GM21717 (cell line): ENCODE data around the gene IQGAP2.
A peak's percentile ranks its signal among the peaks of the same experiment; 100 is the strongest.
"Not testable (repeated sequence)": the region's sequence is repeated elsewhere in the genome, so short reads cannot be mapped to it uniquely, and the experiment has no call there.

Experiments used
- ATAC-seq: cut with Tn5 transposase; IDR thresholded peaks from one replicate; pipeline ENCODE4 v1.9.1; 2021; ENCODE audit warnings: mild to moderate bottlenecking, moderate library complexity; ENCODE audit not compliant: unreplicated experiment

IQGAP2 gene

GRCh38 chr5:76532973-76533372, 129.9 kb downstream of the IQGAP2 start:
- ATAC-seq = no peak

- ATAC-seq = no peak
Measured at GRCh38 chr5:76535577-76535976, 132.5 kb downstream of the IQGAP2 start.

DNA sequence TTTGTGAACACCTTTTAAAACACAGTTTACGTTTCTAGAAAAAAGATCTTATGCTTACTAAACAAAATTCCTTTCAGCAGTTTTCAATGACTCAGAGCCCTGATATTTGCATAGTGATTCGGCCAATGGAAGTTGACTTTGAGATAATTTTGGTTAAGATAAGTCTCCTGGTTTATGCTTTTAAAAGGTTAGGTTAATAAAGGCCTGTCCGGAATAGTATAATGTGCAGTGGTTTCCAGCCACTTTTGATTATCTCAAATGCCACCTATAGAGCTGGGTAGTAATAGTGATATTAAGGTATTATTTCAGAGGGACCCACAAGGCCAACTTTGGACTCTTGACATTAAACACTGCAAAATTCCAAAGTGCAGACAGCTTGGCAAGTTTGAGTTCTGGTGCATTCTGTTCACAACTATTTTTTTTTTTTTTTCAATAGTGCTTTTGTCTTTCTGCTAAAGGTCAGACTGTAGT, 134.0 kb downstream of the IQGAP2 start:
- ATAC-seq = no peak

DNA sequence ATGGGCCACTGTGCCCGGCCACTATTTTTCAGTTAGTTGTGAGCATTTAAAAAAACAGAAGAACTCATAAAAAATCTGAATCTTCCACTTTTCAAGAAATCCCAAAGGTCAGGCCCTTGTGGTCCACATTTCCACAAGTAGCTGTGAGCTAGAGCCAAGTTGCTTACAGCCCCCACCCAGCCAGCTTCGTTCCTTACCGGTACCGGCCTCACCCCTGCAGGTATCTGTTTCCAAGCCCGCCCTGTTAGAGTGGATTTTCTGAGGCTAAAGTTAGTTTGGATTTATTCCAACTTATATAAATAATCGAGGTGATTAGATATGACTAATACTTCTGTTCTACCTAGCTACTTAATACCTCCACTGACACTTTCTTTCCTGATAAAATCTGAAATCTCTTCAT, 139.2 kb downstream of the IQGAP2 start:
- ATAC-seq = no peak

- ATAC-seq = no peak
Measured at GRCh38 chr5:76542887-76543690, 140.0 kb downstream of the IQGAP2 start.

GRCh38 chr5:76544268-76544926, 141.3 kb downstream of the IQGAP2 start:
- no peak for ATAC-seq

- no peak for ATAC-seq
Measured at GRCh38 chr5:76545184-76545583, 142.1 kb downstream of the IQGAP2 start.

DNA sequence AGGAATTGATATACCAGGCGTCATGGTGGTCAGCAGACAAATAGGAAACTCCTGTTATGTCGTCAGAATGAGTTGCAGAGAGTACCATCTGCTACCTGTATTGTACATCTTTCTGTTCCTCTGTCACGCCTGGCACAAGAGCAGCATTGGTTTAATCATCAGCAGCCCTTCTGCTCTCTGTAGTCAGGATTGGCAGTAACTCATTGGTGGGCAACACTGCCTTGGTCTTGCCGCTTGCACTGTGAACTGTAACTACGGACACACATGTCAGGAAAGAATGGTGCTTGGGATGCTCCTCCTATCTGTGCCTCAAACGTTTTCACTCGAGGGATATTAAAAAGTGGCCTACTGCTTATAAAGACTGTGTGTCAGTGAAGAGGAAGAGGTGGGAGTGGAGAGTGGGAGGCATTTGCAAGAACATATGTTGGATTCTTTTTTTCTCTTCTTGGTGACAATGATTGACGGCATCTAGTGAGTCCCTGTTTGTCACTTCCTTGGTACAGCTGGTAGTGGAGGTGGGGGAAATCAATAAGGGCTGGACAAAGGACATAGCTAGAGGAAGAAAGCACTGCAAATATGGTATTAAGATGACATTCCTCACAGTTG, 143.5 kb downstream of the IQGAP2 start:
- no peak for ATAC-seq

GRCh38 chr5:76547242-76547890, 144.3 kb downstream of the IQGAP2 start:
- peak; percentile 72 for ATAC-seq

DNA sequence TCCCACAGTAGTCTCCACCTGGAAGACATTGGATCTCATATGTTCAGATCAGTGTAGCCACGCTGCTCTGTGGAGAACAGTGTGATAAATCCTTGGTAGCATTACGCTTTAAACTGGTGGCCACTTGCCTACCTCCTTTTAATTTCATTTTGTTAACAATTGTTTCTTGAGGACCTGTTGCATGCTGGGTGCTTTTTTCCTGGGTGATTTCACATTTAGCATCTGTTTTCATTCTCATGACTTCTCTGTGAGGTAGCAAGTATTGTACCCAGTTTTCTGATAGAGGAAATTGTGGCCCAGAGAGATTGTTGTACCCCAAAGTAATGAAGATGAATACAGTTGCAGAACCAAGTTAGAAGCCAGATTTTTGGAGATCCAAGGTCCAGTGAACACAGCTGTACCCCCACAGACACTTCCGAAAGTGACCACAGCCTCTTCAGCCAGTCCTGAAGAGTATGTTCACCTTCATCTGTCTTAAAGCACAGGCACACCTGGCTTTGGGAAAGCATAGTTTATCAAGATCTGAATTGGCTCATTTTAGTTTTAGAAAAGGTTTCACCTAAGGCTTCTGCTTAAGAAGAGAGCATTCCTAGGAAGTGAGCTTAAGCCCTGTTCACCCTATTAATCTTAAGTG, 144.9 kb downstream of the IQGAP2 start:
- no peak for ATAC-seq

DNA sequence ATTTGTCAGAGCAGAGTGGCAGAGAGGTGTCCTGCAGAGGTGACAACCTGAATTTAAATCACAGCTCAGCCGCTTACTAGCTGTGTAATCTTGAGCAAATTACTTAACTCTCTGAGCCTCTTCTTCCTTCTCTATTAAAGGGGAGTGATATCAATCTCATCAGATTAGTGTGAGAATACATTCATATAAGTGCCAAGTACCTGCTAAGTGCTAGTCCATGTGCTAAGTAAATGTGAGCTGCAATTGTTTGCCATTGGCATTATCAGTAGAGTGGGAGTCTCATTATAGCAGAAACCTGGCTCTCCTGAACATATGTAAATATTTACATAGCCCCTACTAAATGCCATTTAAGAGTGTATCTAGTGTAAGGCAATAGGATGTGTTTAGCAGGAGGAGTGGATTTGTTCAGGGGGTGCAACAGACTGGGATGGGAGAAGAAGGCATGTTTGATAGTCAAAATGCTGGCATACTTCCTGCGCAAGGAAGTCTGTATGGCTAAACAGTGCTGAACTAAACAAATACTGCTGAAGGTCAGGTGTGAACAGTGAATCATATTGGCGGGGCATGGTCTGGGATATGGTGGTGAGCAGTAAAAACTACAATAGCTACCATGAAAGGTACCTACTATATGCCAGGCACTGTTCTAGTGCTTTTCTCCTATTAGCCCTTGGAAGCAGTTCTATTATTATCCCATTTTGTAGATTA, 145.6 kb downstream of the IQGAP2 start:
- no peak for ATAC-seq

- not testable (repeated sequence) for ATAC-seq
Measured at GRCh38 chr5:76550881-76551280, 147.8 kb downstream of the IQGAP2 start.

DNA sequence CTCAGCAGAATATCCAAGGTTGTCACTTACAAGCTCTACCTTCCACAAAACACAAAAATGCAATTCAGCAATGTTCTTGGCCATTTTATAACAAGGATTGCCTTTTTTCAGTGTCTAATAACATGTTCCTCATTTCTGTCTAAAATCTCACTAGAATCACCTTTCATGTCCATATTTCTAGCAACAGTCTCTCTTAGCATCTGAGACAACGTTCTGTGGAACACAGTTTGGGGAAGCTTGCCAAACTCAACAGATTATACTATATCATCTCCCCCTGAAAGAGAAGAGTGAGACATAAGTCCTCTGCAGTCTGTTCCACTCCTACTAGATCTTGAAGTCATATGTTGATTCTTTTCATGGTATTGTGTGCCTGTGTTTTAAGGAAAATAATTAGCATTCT, 149.5 kb downstream of the IQGAP2 start:
- no peak for ATAC-seq

GRCh38 chr5:76553251-76553650, 150.2 kb downstream of the IQGAP2 start:
- no peak for ATAC-seq

- ATAC-seq = no peak
Measured at GRCh38 chr5:76555114-76555513, 152.0 kb downstream of the IQGAP2 start.

GRCh38 chr5:76555717-76556116, 152.6 kb downstream of the IQGAP2 start:
- ATAC-seq = no peak

GRCh38 chr5:76556511-76557221, 153.6 kb downstream of the IQGAP2 start:
- peak; percentile 94 for ATAC-seq

- ATAC-seq = no peak
Measured at GRCh38 chr5:76560952-76561891, 158.1 kb downstream of the IQGAP2 start.

DNA sequence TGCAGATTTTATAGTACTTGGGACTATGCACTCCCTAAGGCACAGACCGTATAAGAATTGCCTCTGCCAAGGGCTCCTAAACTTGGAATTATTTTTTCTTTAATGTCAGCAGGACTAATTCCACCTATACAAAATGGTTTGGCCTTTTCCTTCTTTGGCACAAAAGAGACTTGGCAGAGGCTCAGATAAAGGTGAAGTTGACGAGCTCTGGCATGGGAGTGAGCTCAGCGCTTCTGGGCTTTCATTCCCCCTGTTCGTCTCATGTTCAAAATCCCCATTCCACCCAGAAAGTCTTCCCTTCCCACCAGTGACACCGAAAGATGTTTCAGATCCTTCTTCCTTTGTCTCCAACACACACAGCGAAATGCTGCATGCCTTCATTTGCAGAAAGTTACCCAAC, 158.9 kb downstream of the IQGAP2 start:
- no peak for ATAC-seq
